SK-N-SH treated with all-trans-retinoic acid at 6 μM for 48 hours (cell line): ENCODE results near the gene ZAR1L.

Source experiments
- ARNTL ChIP-seq: fragments of 450-650 bp; formaldehyde crosslinking; IDR thresholded peaks from 2 replicates; pipeline ENCODE4 v1.5.0; 2020; ENCODE audit warnings: low read depth, mild to moderate bottlenecking, moderate library complexity, borderline replicate concordance
- CSRNP3 ChIP-seq: fragments of 250-450 bp; sonication (Bioruptor Pico); IDR thresholded peaks from 2 replicates; pipeline ENCODE4 v1.5.1; 2021; ENCODE audit warnings: mild to moderate bottlenecking, moderate library complexity
- ESRRG ChIP-seq: fragments of 250-450 bp; sonication (Bioruptor Pico); IDR thresholded peaks from 2 replicates; pipeline ENCODE4 v1.6.1; 2021; ENCODE audit warnings: mild to moderate bottlenecking
- GLIS3 ChIP-seq: fragments of 250-450 bp; sonication (Bioruptor Pico); IDR thresholded peaks from 2 replicates; pipeline ENCODE4 v1.5.0; 2020; ENCODE audit warnings: mild to moderate bottlenecking, moderate library complexity
- ISL1 ChIP-seq: fragments of 250-450 bp; sonication (Bioruptor Pico); IDR thresholded peaks from 2 replicates; pipeline ENCODE4 v2.1.2; 2022; ENCODE audit warnings: mild to moderate bottlenecking, moderate library complexity
- PATZ1 ChIP-seq: fragments of 250-450 bp; sonication (Bioruptor Pico); IDR thresholded peaks from 2 replicates; pipeline ENCODE4 v1.8.0; 2020; ENCODE audit warnings: mild to moderate bottlenecking, moderate library complexity, borderline replicate concordance
- POU6F1 ChIP-seq: fragments of 250-450 bp; sonication (Bioruptor Pico); IDR thresholded peaks from 2 replicates; pipeline ENCODE4 v1.8.0; 2021; ENCODE audit warnings: low read depth, mild to moderate bottlenecking, moderate library complexity, borderline replicate concordance
- PPARA ChIP-seq: fragments of 250-450 bp; sonication (Bioruptor Pico); IDR thresholded peaks from 2 replicates; pipeline ENCODE4 v1.5.0; 2020; ENCODE audit warnings: mild to moderate bottlenecking, borderline replicate concordance
- SNAI2 ChIP-seq: fragments of 250-450 bp; sonication (Bioruptor Pico); IDR thresholded peaks from 2 replicates; pipeline ENCODE4 v1.5.0; 2020; ENCODE audit warnings: mild to moderate bottlenecking, moderate library complexity
- TSHZ2 ChIP-seq: fragments of 250-450 bp; sonication (Bioruptor Pico); IDR thresholded peaks from 2 replicates; pipeline ENCODE4 v1.5.0; 2020; ENCODE audit warnings: mild to moderate bottlenecking, moderate library complexity
- ZFP30 ChIP-seq: fragments of 450-650 bp; formaldehyde crosslinking; IDR thresholded peaks from 2 replicates; pipeline ENCODE4 v1.5.0; 2022; ENCODE audit warnings: mild to moderate bottlenecking, moderate library complexity
- ZNF565 ChIP-seq: fragments of 450-650 bp; formaldehyde crosslinking; conservative IDR thresholded peaks from 2 replicates; pipeline ENCODE4 v1.5.0; 2020; ENCODE audit warnings: low read depth, mild to moderate bottlenecking, moderate library complexity

- TF ChIP-seq POU6F1 = no peak
- TF ChIP-seq ZNF565 = no peak
- no peak for TF ChIP-seq ESRRG (CRISPR knock-in tag)
- no peak for TF ChIP-seq ISL1 (CRISPR knock-in tag)
- no peak for TF ChIP-seq PPARA (CRISPR knock-in tag)
- no peak for TF ChIP-seq ARNTL (CRISPR knock-in tag)
- no peak for TF ChIP-seq GLIS3 (CRISPR knock-in tag)
- TF ChIP-seq PATZ1 (CRISPR knock-in tag) = no peak
- no peak for TF ChIP-seq ZFP30 (CRISPR knock-in tag)
- no peak for TF ChIP-seq CSRNP3 (CRISPR knock-in tag)
- TF ChIP-seq TSHZ2 = no peak
- TF ChIP-seq SNAI2 = no peak
These were observed 25.8 kb upstream of the ZAR1L start for GRCh38 chr13:32340914-32341313.
